Endodermal cell (in vitro differentiated cells): ENCODE measurements around the gene NDEL1. TPM values are rescaled to one million over a fixed set of nuclear protein-coding genes. Genes with fewer than 3 reads are reported as not detected.
A peak's percentile ranks its signal among the peaks of the same experiment; 100 is the strongest.

Source experiments
- DNase-seq: peaks from one replicate; pipeline ENCODE4 v3.0.0-alpha.2; 2017
- H3K27ac ChIP-seq: 2 replicates; pipeline ENCODE4 v1.5.1; 2013; ENCODE audit warnings: mild to moderate bottlenecking, low read depth, low read length, moderate library complexity
- H3K27me3 ChIP-seq: 2 replicates; pipeline ENCODE4 v1.6.1; 2013; ENCODE audit warnings: mild to moderate bottlenecking, low read length, moderate library complexity; ENCODE audit not compliant: insufficient read depth, control insufficient read depth, poor library complexity, severe bottlenecking
- H3K36me3 ChIP-seq: 2 replicates; pipeline ENCODE4 v1.7.0; 2013; ENCODE audit warnings: mild to moderate bottlenecking, low read length, moderate library complexity; ENCODE audit not compliant: control insufficient read depth, insufficient read depth
- H3K4me1 ChIP-seq: one replicate; pipeline ENCODE4 v1.7.0; 2013; ENCODE audit warnings: low read length; ENCODE audit not compliant: control insufficient read depth, insufficient read depth
- H3K4me3 ChIP-seq: 2 replicates; pipeline ENCODE4 v1.5.1; 2013; ENCODE audit warnings: mild to moderate bottlenecking, low read length, moderate library complexity
- H3K9ac ChIP-seq: 2 replicates; pipeline ENCODE4 v1.6.1; 2013; ENCODE audit warnings: mild to moderate bottlenecking, low read length, moderate library complexity; ENCODE audit not compliant: poor library complexity, severe bottlenecking; ENCODE audit errors: extremely low read depth
- H3K9me3 ChIP-seq: 2 replicates; pipeline ENCODE4 v1.6.1; 2013; ENCODE audit warnings: mild to moderate bottlenecking, low read length, moderate library complexity; ENCODE audit not compliant: control insufficient read depth
- H3K27ac Mint-ChIP-seq: 2 replicates; pipeline ENCODE4 v1.8.0; 2020; ENCODE audit warnings: mixed read lengths
- H3K27me3 Mint-ChIP-seq: 2 replicates; pipeline ENCODE4 v1.8.0; 2021; ENCODE audit warnings: mild to moderate bottlenecking, mixed read lengths; ENCODE audit not compliant: insufficient read depth
- H3K36me3 Mint-ChIP-seq: 2 replicates; pipeline ENCODE4 v1.8.0; 2020; ENCODE audit warnings: low read depth, mixed read lengths
- H3K4me1 Mint-ChIP-seq: 2 replicates; pipeline ENCODE4 v1.8.0; 2020; ENCODE audit warnings: mixed read lengths
- H3K4me3 Mint-ChIP-seq: 2 replicates; pipeline ENCODE4 v1.8.0; 2020; ENCODE audit warnings: mild to moderate bottlenecking, moderate library complexity, mixed read lengths
- H3K9me3 Mint-ChIP-seq: 2 replicates; pipeline ENCODE4 v1.8.0; 2020; ENCODE audit warnings: mild to moderate bottlenecking, mixed read lengths
- WGBS, 2 experiments: methylation state at CpG; one replicate each; pipeline versions ENCODE4 v1.1.5 to v1.1.7; 2013; ENCODE audit warnings: missing lambda C conversion rate in 2 of 2, mixed read lengths in 1 of 2; ENCODE audit not compliant: insufficient coverage in 1 of 2, insufficient read length in 1 of 2; 5-methylcytosine and 5-hydroxymethylcytosine counted together
- long read RNA-seq, 4 experiments: library from polyadenylated mRNA in 2 of 4; library from RNA in 1 of 4; library from capped mRNA in 1 of 4; stranded (forward) in 3 of 4; unstranded in 1 of 4; transcript quantifications; one replicate each; pipeline ENCODE4 v2.0.0, GENCODE V29; 2020 to 2021; ENCODE audit warnings: inconsistent platforms in 1 of 4
- polyA plus RNA-seq, 2 experiments: library from polyadenylated mRNA; stranded (reverse); fragments of 50-300 nt; gene quantifications; one replicate each; pipeline ENCODE4 v1.2.3, GENCODE V29; 2013
- total RNA-seq, 2 donors: library from RNA; stranded (reverse); fragmentation: NEBNext Ultra II Directional in 1 of 2; extraction: Animal tissue kit (Norgen Biotek cat#: 25700) in 1 of 2; gene quantifications; 2 replicates in 1 of 2; 3 replicates in 1 of 2; pipeline ENCODE4 v1.2.1, GENCODE V29; 2021
- TF ChIP-seq, protein P1 (sequence below): fragments of 200-600 bp; sonication (generic); conservative IDR thresholded peaks from 2 replicates; pipeline ENCODE4 v1.5.0; 2021; ENCODE audit warnings: antibody characterized with exemption, mild to moderate bottlenecking

Gene NDEL1, protein sequence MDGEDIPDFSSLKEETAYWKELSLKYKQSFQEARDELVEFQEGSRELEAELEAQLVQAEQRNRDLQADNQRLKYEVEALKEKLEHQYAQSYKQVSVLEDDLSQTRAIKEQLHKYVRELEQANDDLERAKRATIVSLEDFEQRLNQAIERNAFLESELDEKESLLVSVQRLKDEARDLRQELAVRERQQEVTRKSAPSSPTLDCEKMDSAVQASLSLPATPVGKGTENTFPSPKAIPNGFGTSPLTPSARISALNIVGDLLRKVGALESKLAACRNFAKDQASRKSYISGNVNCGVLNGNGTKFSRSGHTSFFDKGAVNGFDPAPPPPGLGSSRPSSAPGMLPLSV
- 10 to 100 TPM; 60.4 to 61.2 TPM for total RNA-seq
- polyA plus RNA-seq (2013, experiment 1 of 2) = 26.2 TPM
- 26.3 TPM for polyA plus RNA-seq (2013, experiment 2 of 2)
- long read RNA-seq, experiment 1, transcript NDEL1-201 (9 exons, 2,372 nt) = major isoform, 5 of 16 reads
- long read RNA-seq, experiment 1, partial matches to known transcripts = 4 of 16 reads
- long read RNA-seq, experiment 1, other reads (novel, unspliced or antisense) = 4 of 16 reads
- long read RNA-seq, experiment 2, transcript NDEL1-201 (9 exons, 2,372 nt) = major isoform, 68 of 91 reads
- long read RNA-seq, experiment 2, partial matches to known transcripts = 6 of 91 reads
- long read RNA-seq, experiment 2, other reads (novel, unspliced or antisense) = 9 of 91 reads
- long read RNA-seq, experiment 3, transcript NDEL1-203 (10 exons, 1,858 nt) = minor isoform, 7 of 187 reads
- long read RNA-seq, experiment 3, transcript NDEL1-201 (9 exons, 2,372 nt) = major isoform, 145 of 187 reads
- long read RNA-seq, experiment 3, partial matches to known transcripts = 4 of 187 reads
- long read RNA-seq, experiment 3, other reads (novel, unspliced or antisense) = 29 of 187 reads
- long read RNA-seq, experiment 4, transcript NDEL1-201 (9 exons, 2,372 nt) = major isoform, 25 of 36 reads
- long read RNA-seq, experiment 4, partial matches to known transcripts = 1 of 36 reads
- long read RNA-seq, experiment 4, other reads (novel, unspliced or antisense) = 10 of 36 reads

DNA sequence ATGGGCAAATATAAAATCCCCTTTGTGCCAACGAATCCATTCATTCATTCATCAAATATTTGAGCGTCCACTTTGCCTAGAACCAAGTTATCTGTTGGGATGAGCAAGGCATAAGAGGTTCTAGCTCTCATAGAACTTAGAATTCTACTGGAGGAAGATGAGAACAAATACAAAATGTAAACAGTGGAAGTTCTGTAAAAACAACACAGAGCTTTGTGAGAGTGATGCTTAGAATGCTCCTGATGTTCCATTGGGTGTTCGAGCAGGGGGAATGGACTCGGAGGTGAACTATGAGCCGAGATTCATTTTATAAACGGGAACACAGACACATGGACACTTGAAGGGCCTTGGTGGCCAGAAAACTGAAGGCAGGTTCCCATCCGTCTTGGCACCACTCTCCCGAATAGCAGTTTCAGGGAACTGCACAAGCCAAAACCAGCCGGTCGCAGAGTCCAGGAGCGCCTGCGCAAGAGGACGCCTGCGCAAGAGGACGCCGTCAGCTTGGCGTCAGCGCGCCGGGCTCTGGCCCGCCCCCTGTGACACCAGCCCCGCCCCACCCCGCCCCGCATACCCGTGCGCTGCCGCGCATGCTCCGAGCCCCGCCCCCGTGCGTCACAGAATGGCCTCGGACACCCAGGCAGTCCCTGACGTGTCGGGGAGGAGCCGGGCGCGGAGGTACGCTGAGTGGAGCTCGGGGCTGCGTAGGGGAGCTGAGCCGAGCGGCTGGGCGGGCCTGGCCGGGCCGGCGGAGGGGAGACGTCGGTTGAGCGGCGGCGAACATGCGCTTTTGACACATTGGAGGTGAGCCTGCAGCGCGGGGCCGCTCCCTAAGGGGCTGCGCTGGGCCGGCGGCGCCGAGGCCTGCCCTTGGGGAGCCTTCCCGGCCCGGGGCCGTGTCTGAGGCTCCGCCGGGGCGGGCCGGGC, at the start of gene NDEL1:
Gene NDEL1, plus strand, starts transcription at position 640 of the 924 bp plus-strand sequence. CDS start 8,388 bp downstream, outside the sequence.
- peak; percentile 100 for DNase-seq
- Mint-ChIP-seq H3K4me1 (peaks cover 31% of the 10 kb centered on the region), H3K4me3 (peak within 1 kb of the TSS; percentile 93), H3K9me3 (no peaks in the 10 kb centered on the region), H3K27me3 (no peaks in the 10 kb centered on the region), H3K27ac (peak within 1 kb of the TSS; percentile 98), H3K36me3 (peaks cover 11% of the 10 kb centered on the region)
- no peaks in the 10 kb centered on the region for H3K27me3 ChIP-seq
- peak within 1 kb of the TSS; percentile 98 for H3K9ac ChIP-seq
- no peaks in the 10 kb centered on the region for H3K9me3 ChIP-seq
- TF ChIP-seq, protein P1, sequence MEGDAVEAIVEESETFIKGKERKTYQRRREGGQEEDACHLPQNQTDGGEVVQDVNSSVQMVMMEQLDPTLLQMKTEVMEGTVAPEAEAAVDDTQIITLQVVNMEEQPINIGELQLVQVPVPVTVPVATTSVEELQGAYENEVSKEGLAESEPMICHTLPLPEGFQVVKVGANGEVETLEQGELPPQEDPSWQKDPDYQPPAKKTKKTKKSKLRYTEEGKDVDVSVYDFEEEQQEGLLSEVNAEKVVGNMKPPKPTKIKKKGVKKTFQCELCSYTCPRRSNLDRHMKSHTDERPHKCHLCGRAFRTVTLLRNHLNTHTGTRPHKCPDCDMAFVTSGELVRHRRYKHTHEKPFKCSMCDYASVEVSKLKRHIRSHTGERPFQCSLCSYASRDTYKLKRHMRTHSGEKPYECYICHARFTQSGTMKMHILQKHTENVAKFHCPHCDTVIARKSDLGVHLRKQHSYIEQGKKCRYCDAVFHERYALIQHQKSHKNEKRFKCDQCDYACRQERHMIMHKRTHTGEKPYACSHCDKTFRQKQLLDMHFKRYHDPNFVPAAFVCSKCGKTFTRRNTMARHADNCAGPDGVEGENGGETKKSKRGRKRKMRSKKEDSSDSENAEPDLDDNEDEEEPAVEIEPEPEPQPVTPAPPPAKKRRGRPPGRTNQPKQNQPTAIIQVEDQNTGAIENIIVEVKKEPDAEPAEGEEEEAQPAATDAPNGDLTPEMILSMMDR = no peak
- H3K4me3 ChIP-seq = peak within 1 kb of the TSS; percentile 98
- H3K36me3 ChIP-seq = peaks cover 21% of the 10 kb centered on the region
- peak within 1 kb of the TSS; percentile 89 for H3K27ac ChIP-seq
- 4 to 10% methylated on average over 25 to 68 of the region's 68 CpGs for WGBS, 2 experiments
- no peaks in the 10 kb centered on the region for H3K4me1 ChIP-seq

DNA sequence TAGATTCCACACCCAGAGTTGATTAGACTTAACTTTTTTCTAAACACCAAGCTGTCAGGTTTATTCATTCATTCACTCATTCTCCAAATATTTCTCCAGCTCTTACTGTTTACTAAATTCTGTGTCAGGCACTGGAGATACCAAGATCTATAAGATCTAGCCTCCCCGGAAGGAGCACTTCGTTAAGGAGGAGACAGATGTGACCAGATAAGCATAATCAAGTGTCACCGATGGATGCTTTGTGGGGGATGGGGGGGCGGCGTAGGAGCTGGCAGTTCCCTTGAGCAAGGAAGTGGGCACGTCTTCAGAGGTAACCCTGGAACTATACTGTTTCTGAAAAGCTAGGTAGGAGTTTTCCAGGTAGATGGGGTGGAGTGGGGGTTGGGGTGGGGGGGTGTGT, 48.8 kb upstream of the NDEL1 start:
- no peak overlapping the region for H3K4me3 Mint-ChIP-seq
- Histone ChIP-seq H3K36me3 (peaks cover 4% of the 10 kb centered on the region), H3K4me3 (no peak overlapping the region), H3K4me1 (peaks cover 5% of the 10 kb centered on the region), H3K27ac (no peak overlapping the region), H3K9me3 (no peaks in the 10 kb centered on the region), H3K9ac (no peak overlapping the region), H3K27me3 (no peaks in the 10 kb centered on the region)
- no peaks in the 10 kb centered on the region for H3K27me3 Mint-ChIP-seq
- TF ChIP-seq, protein P1 = no peak
- H3K27ac Mint-ChIP-seq = peak overlapping the region; percentile 80
- no peaks in the 10 kb centered on the region for H3K9me3 Mint-ChIP-seq
- WGBS, 2 experiments = 63 to 70% methylated on average over 3 to 6 of the region's 6 CpGs
- H3K36me3 Mint-ChIP-seq = peaks cover 11% of the 10 kb centered on the region
- DNase-seq = peak; percentile 64
- peaks cover 26% of the 10 kb centered on the region for H3K4me1 Mint-ChIP-seq
